GM21360 (cell line): ENCODE measurements around the gene UQCRC1.

ENCODE experiments used
- ATAC-seq: cut with Tn5 transposase; IDR thresholded peaks from one replicate; pipeline ENCODE4 v1.9.1; 2021; ENCODE audit warnings: mild to moderate bottlenecking, moderate library complexity; ENCODE audit not compliant: unreplicated experiment

Gene UQCRC1

DNA sequence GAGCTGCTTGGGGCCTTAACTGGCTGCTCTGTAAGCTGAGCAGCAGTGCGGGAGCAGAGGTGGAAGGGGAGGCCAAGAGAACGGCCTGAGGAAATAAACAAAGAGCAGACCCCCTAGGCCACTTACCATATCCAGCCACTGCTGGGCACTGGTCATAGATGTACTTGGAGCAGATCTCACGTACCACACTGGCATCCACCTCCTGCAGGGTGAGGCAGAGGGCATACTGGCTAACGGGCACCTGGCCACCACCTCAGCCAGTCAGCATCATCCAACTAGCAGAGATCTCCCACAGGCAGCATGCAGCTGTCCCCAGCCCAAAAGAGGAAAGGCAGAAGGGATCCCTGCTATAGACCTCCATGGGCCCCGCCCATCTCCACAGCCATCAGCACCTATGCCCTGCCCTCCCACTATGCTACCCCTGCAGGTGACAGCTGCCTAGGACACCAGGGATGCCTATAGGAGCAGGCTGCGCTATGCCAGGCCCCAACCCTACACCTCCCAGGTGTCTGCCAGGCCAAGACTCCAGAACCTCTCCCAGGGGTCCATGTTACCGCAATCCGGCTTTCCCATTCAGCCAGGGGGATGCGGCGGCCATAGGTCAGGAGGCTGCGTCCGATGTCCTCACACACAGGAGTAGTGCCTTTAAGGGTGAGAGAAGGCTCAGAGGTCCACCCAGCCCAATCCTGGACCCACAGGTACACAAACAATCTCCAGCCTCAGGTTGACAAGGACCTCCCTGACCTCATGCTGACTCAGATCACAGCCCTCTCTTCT lies 9.7 kb downstream of the UQCRC1 start:
- ATAC-seq: no peak

DNA sequence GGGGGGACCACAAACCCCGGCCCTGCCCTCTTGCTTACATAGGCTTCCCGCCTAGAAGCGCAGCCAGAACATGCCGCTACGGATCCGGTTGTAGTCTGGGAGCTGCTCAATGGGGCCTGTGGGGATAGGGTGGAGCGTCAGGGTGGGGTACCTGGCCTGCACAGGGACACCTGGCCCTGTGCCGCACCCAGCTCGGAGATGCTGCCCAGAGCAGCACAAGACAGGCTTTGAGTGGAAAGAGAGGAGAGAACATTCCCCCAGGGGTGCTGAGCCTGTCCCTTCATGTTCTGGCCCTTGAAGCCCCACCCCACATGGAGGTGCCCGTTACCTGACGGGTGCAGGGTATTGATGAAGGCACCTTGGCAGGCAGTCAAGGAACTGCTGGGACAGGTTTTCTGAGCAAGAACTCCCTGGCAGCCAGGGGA lies 10.4 kb downstream of the UQCRC1 start:
- ATAC-seq: no peak

DNA sequence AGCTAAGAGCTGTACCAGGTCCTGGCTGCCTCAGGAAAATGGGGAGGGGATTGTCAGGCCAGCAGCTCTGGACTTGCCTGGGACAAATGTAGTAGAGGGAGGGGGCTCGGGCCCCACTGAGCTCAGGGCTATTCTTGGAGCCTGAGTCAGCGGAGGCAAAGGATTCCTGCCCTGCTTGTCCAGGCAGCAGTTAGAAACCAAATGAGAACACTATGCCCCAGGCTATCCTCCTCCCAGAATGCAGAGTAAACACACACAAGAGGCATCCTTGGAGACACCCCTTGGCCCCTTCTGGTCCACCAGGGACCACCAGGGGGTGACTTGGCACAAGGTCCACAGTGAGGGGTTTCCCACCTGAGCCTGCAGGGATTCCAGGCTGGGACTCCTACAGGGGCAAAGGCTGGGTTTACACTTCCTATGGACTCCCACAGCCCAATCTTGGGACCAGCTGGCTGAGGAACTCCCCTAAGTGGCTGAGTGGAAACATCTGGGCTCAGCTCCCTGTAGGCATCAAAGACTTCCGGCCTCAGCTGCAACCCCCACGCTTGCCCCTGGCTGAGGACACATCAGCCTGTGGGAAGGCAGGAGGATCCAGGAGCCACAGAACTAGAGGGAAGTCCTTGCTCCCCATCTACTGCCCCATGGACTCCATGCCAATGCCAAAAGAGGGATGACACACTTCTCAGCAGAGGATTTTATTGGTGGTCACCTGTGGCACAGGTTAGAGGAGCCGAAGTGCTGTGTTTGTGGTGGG lies 10.9 kb downstream of the UQCRC1 start:
- ATAC-seq: no peak

DNA sequence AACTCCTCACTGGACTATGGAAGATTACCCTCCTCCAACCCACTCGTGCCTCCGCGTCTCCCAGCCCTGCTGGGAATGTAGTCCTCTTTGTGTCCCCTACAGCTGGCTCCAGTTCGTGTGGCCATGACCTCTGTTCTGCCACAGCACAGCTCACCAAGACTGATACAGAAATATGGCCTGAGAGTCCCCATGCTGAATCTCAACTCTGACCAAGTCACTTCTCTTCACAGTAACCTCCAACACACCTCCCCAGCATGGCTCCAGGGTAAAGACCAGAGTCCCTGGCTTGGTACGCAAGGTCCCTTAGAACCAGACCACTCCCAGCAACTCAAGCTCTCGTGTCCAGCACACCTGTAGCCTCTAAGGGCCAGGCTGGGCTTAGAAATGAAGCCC lies 12.0 kb downstream of the UQCRC1 start:
- no peak for ATAC-seq

DNA sequence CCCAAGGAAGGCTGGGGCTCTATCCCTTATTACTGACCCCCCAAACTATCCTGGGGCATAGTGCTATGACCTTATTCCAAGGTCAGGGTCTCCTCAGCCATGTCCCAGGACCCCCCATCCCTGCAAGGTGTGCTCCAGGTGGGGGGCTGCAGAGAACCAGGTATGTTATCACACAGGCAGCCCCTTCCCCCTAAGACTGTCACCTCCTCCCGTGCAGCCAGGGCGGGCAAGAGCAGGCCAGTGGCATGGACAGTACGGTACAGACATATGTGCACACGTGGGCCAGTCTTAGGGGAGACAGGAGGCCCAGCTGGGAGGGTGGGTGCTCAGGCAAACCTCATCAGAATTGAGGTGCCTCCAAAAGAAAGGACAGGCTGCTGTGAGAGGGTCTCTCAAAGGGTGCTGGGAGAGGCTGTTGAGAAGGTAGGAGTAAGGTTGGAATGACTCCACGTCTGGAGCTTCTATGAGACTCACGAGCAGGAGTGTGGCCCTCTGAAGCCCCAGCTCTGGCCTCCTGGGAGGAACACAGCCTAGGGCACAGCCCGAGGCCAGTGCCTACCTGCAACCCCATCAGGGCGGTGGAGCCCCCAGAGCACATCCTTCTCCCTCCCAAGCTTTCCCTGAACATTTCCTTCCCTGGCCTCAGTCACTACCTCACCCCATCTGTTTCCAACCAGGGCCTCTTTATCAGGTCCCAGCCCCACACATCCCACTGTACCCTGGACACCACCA lies 12.6 kb downstream of the UQCRC1 start:
- no peak for ATAC-seq

DNA sequence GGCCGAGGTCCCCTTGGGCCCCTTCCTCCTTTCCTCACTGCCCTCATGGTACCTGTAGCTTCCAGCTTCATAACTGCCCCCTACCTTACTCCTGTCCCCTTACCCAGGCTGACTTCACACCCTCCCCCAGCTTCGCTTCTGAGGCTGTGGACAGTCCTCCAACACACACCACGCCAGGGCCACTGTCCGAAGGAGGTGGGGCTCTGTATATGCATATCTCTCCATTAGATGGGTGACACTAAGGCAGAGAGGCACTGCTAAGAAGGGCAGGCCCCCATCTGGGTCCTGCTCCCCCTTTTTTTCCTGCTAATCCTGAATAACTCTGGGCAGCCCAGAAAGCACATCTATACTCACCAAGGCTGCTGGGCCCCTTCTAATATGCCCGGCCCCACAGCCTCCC lies 13.3 kb downstream of the UQCRC1 start:
- no peak for ATAC-seq

DNA sequence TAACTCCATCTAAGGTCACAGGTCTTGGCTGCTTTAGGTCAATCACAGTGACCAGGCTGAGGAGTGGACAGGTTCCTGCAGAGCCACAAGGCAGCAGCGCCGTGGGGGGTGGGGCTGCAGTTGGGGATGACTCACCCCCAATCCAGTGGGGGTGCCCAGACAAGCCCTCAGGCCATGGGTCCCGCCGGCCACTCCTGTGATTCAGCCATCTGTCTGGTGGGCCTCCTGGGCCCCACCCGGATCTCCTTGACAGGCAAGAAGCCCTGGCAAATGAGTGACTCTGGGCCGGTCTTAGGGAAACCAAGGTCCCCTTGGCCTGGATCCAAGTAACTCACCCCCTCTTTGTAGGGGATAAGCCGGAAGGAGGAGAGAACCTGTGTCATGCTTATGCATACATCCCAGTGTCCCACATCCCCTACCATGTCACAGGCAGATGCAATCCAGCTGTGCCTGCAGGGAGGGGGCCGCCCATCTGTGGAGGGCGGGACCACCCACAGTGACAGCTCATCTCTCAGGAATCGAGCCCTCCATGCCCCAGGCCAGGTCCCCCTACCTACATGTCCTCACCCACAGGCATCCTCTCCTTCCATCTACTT lies 13.8 kb downstream of the UQCRC1 start:
- no peak for ATAC-seq

DNA sequence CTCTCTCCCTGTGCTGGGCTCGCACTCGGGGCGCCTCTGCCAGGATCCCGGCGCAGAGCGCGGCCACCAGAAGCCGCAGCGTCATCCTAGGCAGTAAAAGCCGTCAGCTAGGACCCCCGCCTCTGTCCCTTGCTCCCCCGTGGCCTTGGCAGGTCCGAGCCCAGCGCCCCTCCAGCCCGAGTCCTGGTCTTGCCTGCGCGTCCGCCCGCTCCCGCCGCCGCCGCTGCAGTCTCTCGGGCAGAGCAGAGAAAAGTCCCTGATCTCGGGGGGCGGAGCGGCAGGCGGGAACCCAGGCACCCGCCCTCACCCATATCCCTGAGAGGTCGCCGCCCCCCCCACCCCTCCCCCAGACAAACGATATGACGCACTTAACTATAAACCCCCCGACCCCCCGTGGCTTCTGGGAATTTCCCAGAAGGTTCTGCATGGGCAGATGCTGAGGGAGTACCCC lies 14.3 kb downstream of the UQCRC1 start, which contains the start of gene COL7A1:
Gene COL7A1, minus strand, starts transcription at position 255 of the 451 bp plus-strand sequence. Its CDS starts 170 bp downstream, at position 85.
- ATAC-seq: no peak

DNA sequence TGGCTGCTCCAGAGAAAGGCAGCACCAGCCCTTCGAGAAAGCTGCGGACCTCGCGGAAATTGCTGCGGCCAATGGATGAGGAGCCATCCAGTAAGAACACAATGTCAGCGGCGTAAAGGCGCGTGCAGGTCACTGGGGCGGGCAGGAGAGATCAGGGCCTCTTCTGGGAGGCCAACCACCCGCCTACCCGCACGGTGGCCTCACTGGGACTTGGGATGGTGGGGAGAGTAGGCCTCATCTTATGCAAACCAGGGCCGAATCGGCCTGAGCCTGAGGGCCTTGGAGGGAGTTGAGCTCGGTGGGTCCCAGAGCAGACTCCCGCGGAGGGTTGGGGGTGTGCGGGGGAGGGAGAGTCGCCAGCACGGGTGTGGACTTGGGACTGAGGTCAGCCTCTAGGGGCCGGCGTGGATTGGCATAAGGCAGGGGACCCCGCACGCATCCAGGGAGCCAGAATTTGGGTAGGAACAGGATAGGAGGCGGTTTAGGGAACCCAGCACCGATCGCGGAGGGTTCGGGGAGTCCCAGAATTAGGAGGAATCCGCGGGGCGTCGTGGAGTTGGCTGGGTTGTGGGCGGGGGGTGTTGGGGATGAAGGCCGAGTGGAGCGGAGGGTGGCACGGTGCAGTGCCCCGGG lies 14.9 kb downstream of the UQCRC1 start:
- no peak for ATAC-seq

DNA sequence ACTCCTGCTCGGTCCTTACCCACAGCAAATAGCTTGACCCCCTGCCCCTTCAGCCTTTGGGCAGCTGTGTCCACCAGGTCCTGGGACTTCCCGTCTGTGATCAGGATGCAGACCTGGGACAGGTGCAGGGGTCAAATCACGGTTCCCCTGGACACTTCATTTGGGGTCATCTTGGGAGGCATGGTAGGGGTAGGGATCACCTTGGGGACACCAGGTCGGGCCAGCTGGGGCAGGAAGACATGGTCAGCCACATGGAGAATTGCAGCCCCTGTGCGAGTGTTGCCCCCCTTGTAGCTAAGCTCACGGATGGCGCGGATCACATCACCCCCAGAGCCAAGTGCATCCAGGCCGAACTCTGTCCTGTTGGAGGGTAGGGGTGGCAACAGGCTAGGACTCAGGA lies 16.1 kb downstream of the UQCRC1 start:
- no peak for ATAC-seq

DNA sequence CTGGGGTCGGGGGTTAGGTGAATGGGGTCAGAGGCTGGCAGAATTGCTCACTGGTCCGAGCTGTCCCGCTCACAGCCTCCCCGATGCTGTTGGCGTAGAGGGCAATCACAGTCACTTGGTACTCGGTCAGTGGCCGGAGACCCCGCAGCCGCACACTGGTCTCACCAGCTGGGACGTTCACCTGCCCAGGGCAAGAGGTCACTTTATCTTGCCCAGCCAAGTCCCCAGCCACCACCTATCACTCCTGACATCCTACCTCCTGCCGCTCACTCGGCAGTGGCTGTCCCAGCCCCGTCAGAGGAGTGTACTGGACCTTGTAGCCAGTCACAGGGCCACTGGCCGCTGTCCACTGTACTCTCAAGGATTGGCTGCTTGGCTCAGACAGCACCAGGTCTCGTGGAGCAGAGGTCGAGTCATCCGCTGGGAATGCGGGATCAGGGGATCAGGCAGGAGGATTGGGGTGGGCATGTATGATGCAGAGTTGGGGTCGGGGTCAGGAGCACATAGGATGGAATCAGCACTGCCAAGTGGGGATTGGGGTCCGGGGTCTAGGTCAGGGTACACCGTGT lies 16.8 kb downstream of the UQCRC1 start:
- ATAC-seq: no peak

DNA sequence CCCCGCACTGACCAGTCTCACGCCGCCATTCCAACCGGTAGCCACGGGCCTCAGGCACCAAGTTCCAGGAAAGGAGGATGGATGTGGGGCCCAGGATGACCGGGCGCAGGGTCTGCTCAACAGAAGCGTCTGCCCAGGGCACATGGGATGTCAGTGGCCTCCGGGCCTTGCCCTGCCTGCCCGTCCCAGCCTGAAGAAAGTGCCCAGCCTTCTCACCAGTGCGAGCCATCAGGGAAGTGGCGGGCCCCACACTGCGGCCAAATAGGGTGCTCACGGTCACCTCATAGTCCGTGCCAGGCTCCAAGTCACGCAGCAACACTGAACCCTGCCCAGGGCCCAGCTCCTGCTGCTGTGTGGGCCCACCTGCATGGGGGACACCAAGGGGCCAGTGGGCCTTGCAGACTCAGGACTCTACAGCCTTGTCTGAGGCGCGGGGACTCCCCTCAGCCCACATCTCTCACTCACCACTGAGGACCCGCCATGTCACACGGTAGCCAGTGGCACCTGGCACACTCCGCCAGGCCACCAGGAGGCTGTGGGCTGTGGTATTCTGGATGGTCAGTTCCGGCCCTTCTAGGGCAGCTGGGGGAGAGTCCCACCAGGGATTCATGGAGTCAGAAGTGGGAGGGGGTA lies 17.4 kb downstream of the UQCRC1 start:
- no peak for ATAC-seq

DNA sequence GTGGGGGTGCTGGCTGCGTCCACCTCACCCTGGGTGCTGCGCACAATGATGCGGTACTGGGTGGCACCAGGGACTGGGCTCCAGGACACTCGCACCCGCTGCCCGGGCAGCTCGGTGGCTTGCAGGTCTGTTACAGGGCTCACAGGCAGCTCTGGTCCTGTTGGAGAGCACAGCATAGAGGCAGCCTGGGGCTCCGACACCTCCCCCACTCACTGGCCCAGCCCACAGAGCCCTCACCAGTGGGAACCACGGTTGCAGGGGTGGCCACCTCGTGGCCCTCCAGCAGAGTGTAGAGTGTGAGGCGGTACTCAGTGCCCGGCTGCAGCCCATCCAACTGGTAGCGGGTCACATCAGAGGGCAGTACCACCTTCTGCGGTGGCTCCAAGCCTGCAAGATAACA lies 18.0 kb downstream of the UQCRC1 start:
- ATAC-seq: no peak

DNA sequence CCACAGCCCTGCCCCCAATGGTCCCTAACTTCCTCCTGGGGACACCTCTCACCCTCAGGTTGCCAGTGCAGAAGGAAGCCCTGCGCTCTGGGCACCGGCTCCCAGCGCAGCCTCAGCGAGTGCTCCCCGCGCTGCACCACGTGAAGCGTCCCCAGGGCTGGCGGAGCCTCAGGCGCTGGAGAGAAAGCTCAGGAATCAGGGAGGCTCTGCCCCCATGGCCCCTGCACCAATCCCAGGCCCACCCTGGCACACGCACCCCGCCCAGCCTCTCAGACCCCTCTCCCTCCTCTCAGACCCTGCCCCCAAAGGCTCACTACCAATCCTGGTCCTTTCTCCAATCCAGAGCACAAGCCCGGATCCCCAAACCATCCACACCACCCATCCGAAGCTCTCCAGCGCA lies 21.2 kb downstream of the UQCRC1 start:
- no peak for ATAC-seq

DNA sequence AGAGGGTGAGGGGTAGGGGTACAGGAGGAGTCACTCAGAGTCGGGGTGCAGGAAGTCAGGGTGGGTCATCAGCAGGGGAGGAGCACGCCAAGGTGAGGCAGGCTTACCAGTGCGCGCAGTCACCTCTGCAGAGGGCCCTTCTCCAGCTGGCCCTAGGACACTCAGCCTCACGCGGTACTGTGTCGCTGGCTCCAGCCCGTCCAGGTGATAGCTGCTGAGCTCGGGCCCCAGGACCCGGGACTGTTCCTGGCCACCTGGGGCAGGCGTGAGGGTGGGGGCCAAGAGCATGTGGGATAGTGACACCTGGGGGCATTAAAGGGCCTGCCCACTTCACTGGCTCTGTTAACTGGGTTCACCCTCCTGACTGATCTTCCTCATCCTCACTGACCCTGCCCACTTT lies 21.8 kb downstream of the UQCRC1 start:
- no peak for ATAC-seq

DNA sequence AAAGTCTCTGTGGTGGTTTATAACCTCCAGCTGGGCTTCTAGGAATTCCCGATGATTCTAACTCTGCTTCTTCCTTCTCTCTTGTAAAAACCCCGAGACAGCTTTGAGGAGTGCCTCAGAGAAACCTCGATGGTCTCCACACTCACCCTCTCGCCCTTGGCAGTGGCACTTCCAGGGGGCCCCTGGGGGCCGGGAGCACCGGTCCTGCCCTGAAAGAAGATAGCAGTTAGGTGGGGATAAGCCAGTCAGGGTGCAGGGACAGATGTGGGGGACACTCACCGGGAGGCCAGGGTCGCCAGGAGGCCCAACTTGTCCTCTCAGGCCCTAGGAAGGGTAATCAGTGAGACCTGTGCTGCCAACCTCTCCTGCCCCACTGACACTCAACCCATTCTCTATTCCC lies 24.0 kb downstream of the UQCRC1 start:
- no peak for ATAC-seq

DNA sequence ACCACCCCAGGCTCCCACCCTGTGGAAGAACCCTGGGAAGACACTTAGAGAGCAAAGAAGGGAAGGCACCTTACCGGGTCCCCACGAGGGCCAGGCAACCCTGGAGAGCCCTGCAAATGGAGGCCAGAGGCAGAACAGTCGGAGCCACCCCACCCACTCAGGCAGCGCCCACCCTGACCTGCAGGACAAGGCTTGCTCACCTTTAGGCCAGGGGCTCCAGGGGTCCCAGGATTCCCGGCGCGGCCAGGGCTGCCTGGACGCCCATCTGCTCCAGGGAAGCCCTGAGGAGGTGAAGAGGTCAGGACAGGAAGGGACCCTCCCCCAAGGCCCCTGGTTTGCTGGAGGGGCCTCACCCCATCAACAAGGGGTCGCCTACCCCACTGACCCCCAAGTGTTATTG lies 24.6 kb downstream of the UQCRC1 start:
- no peak for ATAC-seq

DNA sequence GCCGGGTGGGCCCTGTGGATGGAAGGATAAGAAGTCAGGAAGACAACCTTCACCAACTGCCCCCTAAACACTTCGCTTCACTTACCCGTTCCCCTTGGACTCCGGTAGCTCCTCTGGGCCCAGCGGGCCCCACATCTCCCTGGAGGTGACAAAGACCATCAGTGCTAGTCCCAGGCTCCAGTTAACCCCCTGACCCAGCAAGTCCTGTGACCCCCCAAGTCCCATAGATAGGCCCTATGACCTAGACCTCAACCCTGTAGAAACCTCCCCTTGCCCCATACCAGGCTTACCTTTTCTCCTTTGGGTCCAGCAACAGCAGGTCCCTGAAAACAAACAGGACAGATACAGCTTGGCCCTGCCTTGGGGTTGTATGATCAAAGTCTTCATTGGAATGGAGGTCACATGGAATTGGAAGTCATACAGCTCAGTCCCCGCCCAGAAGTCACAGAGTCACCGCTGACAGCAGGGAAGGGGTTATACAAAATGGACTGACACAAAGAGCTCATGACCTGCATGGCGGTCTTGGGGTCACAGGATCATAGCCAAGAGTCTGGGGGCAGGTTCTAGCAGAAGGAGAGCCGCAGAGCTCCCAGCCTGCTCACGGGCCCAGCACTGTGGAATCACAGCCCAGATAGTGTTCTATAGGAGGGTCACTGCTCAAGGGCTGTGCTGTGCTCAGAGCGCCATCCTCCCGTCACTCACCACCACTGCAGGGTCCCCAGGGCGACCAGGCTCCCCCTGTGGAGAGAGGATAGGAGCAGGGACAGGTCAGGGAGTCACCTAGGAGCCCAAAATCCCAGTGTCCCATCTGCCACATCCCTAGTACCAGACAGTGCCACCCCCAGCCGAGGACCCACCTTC lies 27.6 kb downstream of the UQCRC1 start:
- ATAC-seq: no peak

DNA sequence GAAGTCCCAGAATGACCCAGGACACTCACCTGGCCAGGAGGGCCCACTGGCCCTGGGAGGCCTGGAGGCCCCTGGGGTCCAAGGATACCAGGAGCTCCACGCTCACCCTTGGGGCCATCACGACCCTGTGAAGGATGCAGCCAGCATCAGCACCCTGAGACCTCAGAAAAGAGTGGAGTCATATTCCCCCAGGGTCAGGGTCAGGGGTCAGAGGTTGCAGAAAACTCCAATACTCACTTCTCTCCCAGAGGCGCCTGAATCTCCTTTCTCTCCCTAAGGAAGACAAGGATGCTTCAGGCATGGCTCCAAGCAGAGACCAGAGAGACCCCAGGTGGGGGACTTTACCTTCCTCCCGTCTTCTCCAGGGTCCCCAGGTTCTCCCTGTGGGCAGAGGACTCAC lies 32.8 kb downstream of the UQCRC1 start:
- ATAC-seq: no peak
